Esophagus muscularis mucosa (tissue), 4 donors: Measurements from ENCODE around the gene UBE3D. TPM values are rescaled to one million over a fixed set of nuclear protein-coding genes. Genes with fewer than 3 reads are reported as not detected.

Experiments
- DNase-seq: peaks from one replicate; pipeline ENCODE4 v3.0.0-alpha.2; 2017; ENCODE audit errors: extremely low spot score
- H3K27ac ChIP-seq, 4 donors: fragments of 200-600 bp; sonication (generic); replicated peaks in 1 of 4; 1 replicate in 3 of 4; 2 replicates in 1 of 4; pipeline ENCODE4 v1.5.1; 2016 to 2019; ENCODE audit warnings: mild to moderate bottlenecking in 1 of 4
- H3K27me3 ChIP-seq, 4 donors: fragments of 200-600 bp; sonication (generic); one replicate each; pipeline versions ENCODE4 v1.5.1 to v1.6.0; 2016 to 2019
- H3K36me3 ChIP-seq, 4 donors: fragments of 200-600 bp; sonication (generic); one replicate each; pipeline ENCODE4 v1.5.1; 2016 to 2019
- H3K4me1 ChIP-seq, 4 donors: fragments of 200-600 bp; sonication (generic); one replicate each; pipeline ENCODE4 v1.5.1; 2016 to 2019
- H3K4me3 ChIP-seq, 4 donors: fragments of 200-600 bp; sonication (generic); 1 replicate in 2 of 4; 2 replicates in 2 of 4; pipeline ENCODE4 v1.5.1; 2016 to 2019; ENCODE audit warnings: mild to moderate bottlenecking in 4 of 4, moderate library complexity in 1 of 4
- H3K9me3 ChIP-seq, 4 donors: fragments of 200-600 bp; sonication (generic); 1 replicate in 3 of 4; 2 replicates in 1 of 4; pipeline ENCODE4 v1.5.1; 2016 to 2019
- EP300 ChIP-seq: sonication (generic); formaldehyde crosslinking; IDR thresholded peaks from one replicate; pipeline ENCODE4 v1.6.1; 2017; ENCODE audit warnings: antibody characterized with exemption
- POLR2A ChIP-seq: fragments of 450-650 bp; IDR thresholded peaks from one replicate; pipeline ENCODE4 v1.6.1; 2017; ENCODE audit warnings: antibody characterized with exemption, moderate library complexity, mild to moderate bottlenecking, low read depth
- POLR2AphosphoS5 ChIP-seq, 2 donors: sonication (generic); formaldehyde crosslinking; IDR thresholded peaks; one replicate each; pipeline ENCODE4 v1.6.1; 2017; ENCODE audit warnings: antibody characterized with exemption in 2 of 2
- WGBS: methylation state at CpG from one replicate; pipeline ENCODE4 v1.1.5; 2018; 5-methylcytosine and 5-hydroxymethylcytosine counted together
- intact Hi-C: fragments of 100-400 bp; cut with DNase I; formaldehyde crosslinking; loops from one replicate; pipeline ENCODE4 v1.15.1; 2023
- total RNA-seq, 4 donors: library from RNA; depleted of rRNA; stranded (reverse); fragments of >200 nt; gene quantifications; one replicate each; pipeline versions ENCODE4 v1.1.0 to v1.2.1, GENCODE V29; 2016
- TF ChIP-seq, protein P1 (sequence below), 3 experiments: fragments of 200-600 bp in 2 of 3; fragments of 450-650 bp in 1 of 3; sonication (generic) in 2 of 3; IDR thresholded peaks; one replicate each; pipeline ENCODE4 v1.5.1; 2017 to 2019; ENCODE audit warnings: antibody characterized with exemption in 3 of 3, mild to moderate bottlenecking in 2 of 3, moderate library complexity in 1 of 3

UBE3D gene
- total RNA-seq, 4 donors from 2014 or later = 5.3 to 10.0 (median 6.4) TPM

DNA sequence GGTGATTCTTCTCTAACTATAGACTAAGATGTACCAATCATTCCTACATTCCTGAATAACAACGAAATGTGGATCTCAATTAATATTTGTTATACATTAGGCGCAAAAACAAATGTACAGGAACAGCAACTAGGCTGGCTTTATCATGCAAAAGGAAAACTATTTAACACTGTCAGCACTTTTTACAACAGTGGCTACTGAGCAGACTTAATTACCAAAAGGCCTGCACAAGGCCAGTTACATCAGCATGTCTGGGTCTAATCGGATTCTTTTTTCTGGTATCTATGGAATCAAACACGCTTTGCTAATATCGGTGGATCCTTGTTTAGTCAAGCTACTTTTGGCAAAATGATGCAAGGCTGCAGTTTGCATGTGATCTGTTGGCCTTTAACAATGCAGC is 176.5 kb downstream of the UBE3D start:
- DNase-seq = no peak
- intact Hi-C loops = no loop called here
- Histone ChIP-seq H3K4me3 (no peak overlapping the region), H3K36me3 (no peaks in the 10 kb centered on the region), H3K27ac (no peak overlapping the region), H3K27me3 (no peaks in the 10 kb centered on the region), H3K9me3 (no peaks in the 10 kb centered on the region), H3K4me1 (no peaks in the 10 kb centered on the region)
- 92% methylated on average over 5 of the region's 5 CpGs for WGBS
- TF ChIP-seq POLR2AphosphoS5 (IDR thresholded peaks at IDR 0.05) (no peak), EP300 (no peak), POLR2A (no peak)
- TF ChIP-seq, protein P1, sequence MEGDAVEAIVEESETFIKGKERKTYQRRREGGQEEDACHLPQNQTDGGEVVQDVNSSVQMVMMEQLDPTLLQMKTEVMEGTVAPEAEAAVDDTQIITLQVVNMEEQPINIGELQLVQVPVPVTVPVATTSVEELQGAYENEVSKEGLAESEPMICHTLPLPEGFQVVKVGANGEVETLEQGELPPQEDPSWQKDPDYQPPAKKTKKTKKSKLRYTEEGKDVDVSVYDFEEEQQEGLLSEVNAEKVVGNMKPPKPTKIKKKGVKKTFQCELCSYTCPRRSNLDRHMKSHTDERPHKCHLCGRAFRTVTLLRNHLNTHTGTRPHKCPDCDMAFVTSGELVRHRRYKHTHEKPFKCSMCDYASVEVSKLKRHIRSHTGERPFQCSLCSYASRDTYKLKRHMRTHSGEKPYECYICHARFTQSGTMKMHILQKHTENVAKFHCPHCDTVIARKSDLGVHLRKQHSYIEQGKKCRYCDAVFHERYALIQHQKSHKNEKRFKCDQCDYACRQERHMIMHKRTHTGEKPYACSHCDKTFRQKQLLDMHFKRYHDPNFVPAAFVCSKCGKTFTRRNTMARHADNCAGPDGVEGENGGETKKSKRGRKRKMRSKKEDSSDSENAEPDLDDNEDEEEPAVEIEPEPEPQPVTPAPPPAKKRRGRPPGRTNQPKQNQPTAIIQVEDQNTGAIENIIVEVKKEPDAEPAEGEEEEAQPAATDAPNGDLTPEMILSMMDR (IDR thresholded peaks at IDR 0.05) = no peak

DNA sequence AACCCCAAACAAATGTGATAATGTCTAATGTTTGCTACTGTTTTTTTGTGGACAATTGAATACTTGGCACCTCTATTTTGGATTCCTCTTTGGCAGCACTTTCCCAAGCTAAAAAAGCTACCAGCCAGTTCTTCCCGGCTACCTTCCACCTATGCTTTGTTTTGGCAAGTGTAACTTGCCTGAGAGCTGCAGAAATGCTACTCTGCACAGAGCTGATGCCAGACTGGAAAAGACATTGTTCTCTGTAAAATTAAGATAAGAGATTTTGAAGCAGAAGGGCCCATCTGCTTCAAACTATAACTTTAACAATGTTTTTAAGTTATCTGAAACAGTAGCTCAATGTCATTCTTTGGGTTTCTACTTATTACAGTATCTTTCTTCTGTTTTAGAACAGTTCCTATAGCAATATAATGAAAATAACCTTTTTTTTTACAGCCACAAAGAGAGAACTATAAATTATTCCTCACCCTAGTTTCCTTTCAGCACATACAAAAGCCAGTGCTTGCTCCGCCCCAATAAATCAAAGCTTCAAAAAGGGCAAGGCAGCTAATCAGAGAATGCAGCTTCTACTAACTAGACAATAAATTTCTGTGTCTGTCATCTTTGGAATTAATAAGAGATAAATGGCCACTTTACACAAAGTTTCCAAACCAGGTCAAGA is 183.1 kb downstream of the UBE3D start:
- WGBS = 43% methylated on average over 2 of the region's 2 CpGs
- H3K4me3 ChIP-seq = no peak overlapping the region
- intact Hi-C loops = no loop called here
- no peaks in the 10 kb centered on the region for H3K9me3 ChIP-seq
- TF ChIP-seq POLR2AphosphoS5 (IDR thresholded peaks at IDR 0.05) (no peak), EP300 (no peak), POLR2A (no peak)
- TF ChIP-seq, protein P1 (IDR thresholded peaks at IDR 0.05) = no peak
- no peaks in the 10 kb centered on the region for H3K36me3 ChIP-seq
- no peak overlapping the region for H3K27ac ChIP-seq
- H3K4me1 ChIP-seq = peaks cover 0 to 16% (median 10%) of the 10 kb centered on the region in 4 donors
- DNase-seq = no peak
- H3K27me3 ChIP-seq = no peaks in the 10 kb centered on the region

DNA sequence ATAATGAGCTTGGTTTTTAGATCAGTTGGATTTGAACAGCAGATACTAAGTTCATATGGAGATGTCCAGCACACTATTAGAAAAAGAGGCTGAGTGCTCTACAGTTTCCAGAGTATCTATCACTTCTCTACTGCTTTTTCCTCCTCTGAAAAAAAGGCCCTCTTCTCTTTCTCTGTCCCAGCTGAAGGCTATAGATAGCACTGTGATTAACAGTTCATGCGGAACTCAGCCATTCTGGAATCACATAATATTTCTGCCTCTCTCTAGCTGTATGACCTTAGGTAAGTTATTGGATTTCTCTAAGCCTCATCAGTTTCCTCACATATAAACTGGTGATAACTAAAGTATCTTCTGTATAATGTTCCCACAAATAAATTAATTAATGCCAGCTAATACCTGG is 184.1 kb downstream of the UBE3D start:
- intact Hi-C loops = no loop called here
- Histone ChIP-seq H3K4me1 (peaks cover 0 to 24% (median 12%) of the 10 kb centered on the region in 4 donors), H3K27ac (no peak overlapping the region), H3K9me3 (no peaks in the 10 kb centered on the region), H3K27me3 (no peaks in the 10 kb centered on the region), H3K4me3 (no peak overlapping the region), H3K36me3 (no peaks in the 10 kb centered on the region)
- no peak for DNase-seq
- TF ChIP-seq POLR2AphosphoS5 (IDR thresholded peaks at IDR 0.05) (no peak), POLR2A (no peak), EP300 (no peak)
- TF ChIP-seq, protein P1 (IDR thresholded peaks at IDR 0.05) = no peak
- WGBS = 82% methylated on average over 1 of the region's 1 CpG

DNA sequence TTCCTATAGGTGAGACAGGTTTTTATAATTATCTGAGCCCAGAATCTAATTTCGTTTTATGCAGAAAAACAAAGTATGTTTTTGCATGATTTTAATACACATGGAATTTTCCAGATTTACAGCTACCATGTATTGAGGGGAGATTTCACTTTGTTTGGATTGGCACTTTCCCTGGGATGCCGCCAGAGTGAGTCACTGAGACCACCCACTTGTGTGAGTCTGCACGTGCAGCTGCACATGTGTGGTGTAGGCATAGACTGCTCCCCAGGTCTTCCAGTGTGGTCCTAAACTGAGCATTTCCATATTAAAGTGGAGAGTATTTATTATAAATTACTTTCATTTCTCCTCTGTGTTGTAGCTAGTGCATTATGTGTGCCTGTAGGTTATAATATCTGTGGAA is 186.8 kb downstream of the UBE3D start:
- TF ChIP-seq EP300 = no peak
- TF ChIP-seq, protein P1 (IDR thresholded peaks at IDR 0.05) = no peak
- no peak for TF ChIP-seq POLR2A
- TF ChIP-seq POLR2AphosphoS5 (IDR thresholded peaks at IDR 0.05) = no peak
- no peak for DNase-seq
- intact Hi-C loops = no loop called here

More for the DNA sequence above, 186.8 kb downstream of the UBE3D start:
- Histone ChIP-seq H3K9me3 (no peaks in the 10 kb centered on the region), H3K4me3 (no peak overlapping the region), H3K27me3 (no peaks in the 10 kb centered on the region), H3K4me1 (peaks cover 0 to 24% (median 12%) of the 10 kb centered on the region in 4 donors), H3K36me3 (no peaks in the 10 kb centered on the region), H3K27ac (no peak overlapping the region)
- 67% methylated on average over 3 of the region's 3 CpGs for WGBS
